CD4-positive, alpha-beta memory T cell (primary cell): ENCODE data around the gene CHP1. TPM values are rescaled to one million over a fixed set of nuclear protein-coding genes. Genes with fewer than 3 reads are reported as not detected.
"Not testable (repeated sequence)": the region's sequence is repeated elsewhere in the genome, so short reads cannot be mapped to it uniquely, and the experiment has no call there.

Experiments used
- CTCF ChIA-PET: fragments of 350-600 bp; sonication (Branson Sonifier 250); formaldehyde crosslinking; loops from one replicate; lab custom pipeline; 2021; ENCODE audit warnings: inconsistent platforms; ENCODE audit not compliant: partially characterized antibody; lab: Charles Lee
- POLR2A ChIA-PET: fragments of 350-600 bp; sonication (Branson Sonifier 250); formaldehyde crosslinking; loops from one replicate; lab custom pipeline; 2021; ENCODE audit not compliant: partially characterized antibody; lab: Charles Lee
- DNase-seq, 5 donors: peaks; one replicate each; pipeline versions ENCODE4 v3.0.0 to v3.0.0-alpha.2; 2020 to 2022; ENCODE audit warnings: mixed read lengths in 1 of 5
- H3K27ac ChIP-seq: one replicate; pipeline ENCODE4 v1.7.0; 2013; ENCODE audit warnings: low read depth, low read length
- H3K27me3 ChIP-seq: 2 replicates; pipeline ENCODE4 v1.7.0; 2013; ENCODE audit warnings: mild to moderate bottlenecking, low read length, moderate library complexity; ENCODE audit not compliant: insufficient read depth
- H3K36me3 ChIP-seq: 2 replicates; pipeline ENCODE4 v1.7.0; 2013; ENCODE audit warnings: mild to moderate bottlenecking, low read length, moderate library complexity; ENCODE audit not compliant: insufficient read depth
- H3K4me1 ChIP-seq: 2 replicates; pipeline ENCODE4 v1.7.0; 2013; ENCODE audit warnings: mild to moderate bottlenecking, low read length, moderate library complexity; ENCODE audit not compliant: insufficient read depth
- H3K4me3 ChIP-seq, 2 donors: one replicate each; pipeline ENCODE4 v1.7.0; 2013; ENCODE audit warnings: low read length in 2 of 2, mild to moderate bottlenecking in 1 of 2
- H3K9me3 ChIP-seq, 2 donors: one replicate each; pipeline ENCODE4 v1.7.0; 2013; ENCODE audit warnings: low read length in 2 of 2, control low read depth in 1 of 2; ENCODE audit not compliant: control insufficient read depth in 1 of 2
- H3K27ac Mint-ChIP-seq, 7 donors: one replicate each; pipeline ENCODE4 v1.8.0; 2020 to 2021; ENCODE audit warnings: mixed read lengths in 7 of 7, mild to moderate bottlenecking in 6 of 7, inconsistent platforms in 3 of 7, moderate library complexity in 3 of 7
- H3K27me3 Mint-ChIP-seq, 2 donors: one replicate each; pipeline ENCODE4 v1.8.0; 2020 to 2021; ENCODE audit warnings: mixed read lengths in 2 of 2
- H3K36me3 Mint-ChIP-seq, 2 donors: one replicate each; pipeline ENCODE4 v1.8.0; 2020 to 2021; ENCODE audit warnings: mixed read lengths in 2 of 2, inconsistent platforms in 1 of 2, mild to moderate bottlenecking in 1 of 2
- H3K4me1 Mint-ChIP-seq, 4 donors: one replicate each; pipeline ENCODE4 v1.8.0; 2020 to 2021; ENCODE audit warnings: mixed read lengths in 4 of 4, mild to moderate bottlenecking in 1 of 4
- H3K4me3 Mint-ChIP-seq, 8 donors: one replicate each; pipeline ENCODE4 v1.8.0; 2020 to 2021; ENCODE audit warnings: mixed read lengths in 8 of 8, mild to moderate bottlenecking in 7 of 8, moderate library complexity in 6 of 8, inconsistent platforms in 3 of 8
- H3K9me3 Mint-ChIP-seq, 8 donors: one replicate each; pipeline ENCODE4 v1.8.0; 2020 to 2021; ENCODE audit warnings: mixed read lengths in 8 of 8, mild to moderate bottlenecking in 5 of 8, inconsistent platforms in 3 of 8, moderate library complexity in 1 of 8
- intact Hi-C: fragments of 100-400 bp; cut with micrococcal nuclease; formaldehyde crosslinking; loops from one replicate; pipeline ENCODE4 v1.15.1; 2023
- polyA plus RNA-seq, 2 donors: library from polyadenylated mRNA; unstranded; fragments of 300-500 nt; fragmentation: Illumina TruSeq; gene quantifications; one replicate each; pipeline ENCODE4 v1.2.3, GENCODE V29; 2021
- total RNA-seq, 2 experiments: library from RNA; stranded (reverse); gene quantifications; one replicate each; pipeline ENCODE4 v1.2.3, GENCODE V29; 2021

The CHP1 gene
- total and polyA plus RNA-seq, 4 experiments from 2014 or later: 9.8 to 27.1 (median 21.4) TPM

GRCh38 chr15:41263891-41264351, 32.9 kb downstream of the CHP1 start:
- peaks cover 22 to 37% of the 10 kb centered on the region in 2 donors for H3K36me3 Mint-ChIP-seq
- no peaks in the 10 kb centered on the region for H3K27me3 Mint-ChIP-seq
- no peaks in the 10 kb centered on the region for H3K9me3 Mint-ChIP-seq
- intact Hi-C loops: no loop called here
- no peak overlapping the region for H3K27ac Mint-ChIP-seq
- no peak overlapping the region for H3K4me3 Mint-ChIP-seq
- Histone ChIP-seq H3K9me3 (no peaks in the 10 kb centered on the region), H3K27ac (no peak overlapping the region), H3K4me3 (no peak overlapping the region), H3K36me3 (peaks cover 8% of the 10 kb centered on the region), H3K4me1 (no peaks in the 10 kb centered on the region), H3K27me3 (no peaks in the 10 kb centered on the region)
- ChIA-PET POLR2A (no interaction called here), CTCF (no interaction called here)
- DNase-seq: no peak
- H3K4me1 Mint-ChIP-seq: peaks cover 0 to 2% (median 0%) of the 10 kb centered on the region in 4 donors

- Histone ChIP-seq H3K36me3 (no peaks in the 10 kb centered on the region), H3K27me3 (no peaks in the 10 kb centered on the region), H3K27ac (no peak overlapping the region), H3K4me1 (no peaks in the 10 kb centered on the region), H3K9me3 (no peaks in the 10 kb centered on the region), H3K4me3 (no peak overlapping the region)
- peaks cover 13 to 33% of the 10 kb centered on the region in 2 donors for H3K36me3 Mint-ChIP-seq
- H3K27me3 Mint-ChIP-seq: no peaks in the 10 kb centered on the region
- H3K27ac Mint-ChIP-seq: no peak overlapping the region
- ChIA-PET CTCF (no interaction called here), POLR2A (no interaction called here)
- H3K4me3 Mint-ChIP-seq: no peak overlapping the region
- H3K9me3 Mint-ChIP-seq: no peaks in the 10 kb centered on the region
- intact Hi-C loops: no loop called here
- no peak for DNase-seq
- H3K4me1 Mint-ChIP-seq: peaks cover 0 to 4% (median 0%) of the 10 kb centered on the region in 4 donors
Observed at GRCh38 chr15:41269887-41270286, 38.8 kb downstream of the CHP1 start.

- H3K4me3 ChIP-seq: no peak overlapping the region
- intact Hi-C loops: no loop called here
- H3K36me3 ChIP-seq: no peaks in the 10 kb centered on the region
- DNase-seq: no peak
- ChIA-PET POLR2A (no interaction called here), CTCF (no interaction called here)
- H3K4me1 Mint-ChIP-seq: no peaks in the 10 kb centered on the region
- peaks cover 12 to 28% of the 10 kb centered on the region in 2 donors for H3K36me3 Mint-ChIP-seq
- no peak overlapping the region for H3K27ac ChIP-seq
- no peak overlapping the region for H3K4me3 Mint-ChIP-seq
- H3K4me1 ChIP-seq: no peaks in the 10 kb centered on the region
- H3K9me3 Mint-ChIP-seq: no peaks in the 10 kb centered on the region
- no peaks in the 10 kb centered on the region for H3K27me3 Mint-ChIP-seq
- H3K9me3 ChIP-seq: no peaks in the 10 kb centered on the region
- H3K27me3 ChIP-seq: no peaks in the 10 kb centered on the region
- H3K27ac Mint-ChIP-seq: no peak overlapping the region
Observed at GRCh38 chr15:41276831-41277230, 45.8 kb downstream of the CHP1 start.

- H3K36me3 ChIP-seq: no peaks in the 10 kb centered on the region
- no peaks in the 10 kb centered on the region for H3K9me3 ChIP-seq
- H3K4me1 Mint-ChIP-seq: peaks cover 3 to 10% (median 6%) of the 10 kb centered on the region in 4 donors
- no peak overlapping the region for H3K27ac ChIP-seq
- DNase-seq: no peak
- H3K4me3 ChIP-seq: no peak overlapping the region
- intact Hi-C loops: no loop called here
- H3K27ac Mint-ChIP-seq: no peak overlapping the region
- peaks cover 12 to 27% of the 10 kb centered on the region in 2 donors for H3K36me3 Mint-ChIP-seq
- H3K4me1 ChIP-seq: peaks cover 5% of the 10 kb centered on the region
- ChIA-PET CTCF (interaction anchor here (0.9 kb wide), 1 partner anchor 9 kb away, joined by 3 read pairs; no protein-coding TSS in a partner anchor), POLR2A (no interaction called here)
- no peaks in the 10 kb centered on the region for H3K27me3 Mint-ChIP-seq
- H3K27me3 ChIP-seq: no peaks in the 10 kb centered on the region
- no peaks in the 10 kb centered on the region for H3K9me3 Mint-ChIP-seq
- no peak overlapping the region for H3K4me3 Mint-ChIP-seq
Observed at GRCh38 chr15:41278319-41278718, 47.3 kb downstream of the CHP1 start.

GRCh38 chr15:41279535-41280283, 48.6 kb downstream of the CHP1 start:
- POLR2A ChIA-PET: interaction anchor here (0.8 kb wide), 1 partner anchor 162 kb away, joined by 3 read pairs; no protein-coding TSS in a partner anchor
- Histone ChIP-seq H3K4me3 (no peak overlapping the region), H3K4me1 (peaks cover 7% of the 10 kb centered on the region), H3K27me3 (no peaks in the 10 kb centered on the region), H3K36me3 (no peaks in the 10 kb centered on the region), H3K27ac (no peak overlapping the region), H3K9me3 (no peaks in the 10 kb centered on the region)
- Mint-ChIP-seq H3K27me3 (no peaks in the 10 kb centered on the region), H3K4me1 (peaks cover 8 to 20% (median 14%) of the 10 kb centered on the region in 4 donors), H3K9me3 (peaks cover 0 to 3% (median 0%) of the 10 kb centered on the region in 8 donors), H3K36me3 (peaks cover 12 to 32% of the 10 kb centered on the region in 2 donors), H3K27ac (peak overlapping the region in 2 of 7 donors; percentile 8 to 17), H3K4me3 (no peak overlapping the region)
- intact Hi-C loops: loop anchor here (5.0 kb wide), 3 partner anchors 138 to 377 kb away; partner anchors contain the start of genes INO80 and RTF1
- DNase-seq: no peak
- CTCF ChIA-PET: no interaction called here

- no peak for DNase-seq
- peaks cover 10% of the 10 kb centered on the region for H3K36me3 ChIP-seq
- no peak overlapping the region for H3K4me3 ChIP-seq
- H3K4me1 Mint-ChIP-seq: peaks cover 20 to 34% (median 27%) of the 10 kb centered on the region in 4 donors
- H3K9me3 Mint-ChIP-seq: peaks cover 0 to 3% (median 0%) of the 10 kb centered on the region in 8 donors
- peaks cover 20% of the 10 kb centered on the region for H3K4me1 ChIP-seq
- intact Hi-C loops: loop anchor here (5.0 kb wide), 3 partner anchors 136 to 379 kb away; partner anchors contain the start of genes INO80 and RTF1
- peaks cover 21 to 46% of the 10 kb centered on the region in 2 donors for H3K36me3 Mint-ChIP-seq
- no peak overlapping the region for H3K27ac ChIP-seq
- ChIA-PET POLR2A (no interaction called here), CTCF (no interaction called here)
- H3K27ac Mint-ChIP-seq: peak overlapping the region in 6 of 7 donors; percentile 12 to 92 (median 71)
- no peaks in the 10 kb centered on the region for H3K27me3 Mint-ChIP-seq
- H3K27me3 ChIP-seq: no peaks in the 10 kb centered on the region
- no peaks in the 10 kb centered on the region for H3K9me3 ChIP-seq
- peak overlapping the region in 1 of 8 donors; percentile 12 for H3K4me3 Mint-ChIP-seq
Observed at GRCh38 chr15:41281236-41281635, 50.2 kb downstream of the CHP1 start.

- H3K4me3 ChIP-seq, H3K9me3 ChIP-seq, CTCF ChIA-PET, H3K9me3 Mint-ChIP-seq, DNase-seq, POLR2A ChIA-PET, H3K27me3 Mint-ChIP-seq, H3K27ac ChIP-seq, H3K27me3 ChIP-seq: not testable (repeated sequence)
- peak overlapping the region in 7 of 8 donors; percentile 32 to 99 (median 97) for H3K4me3 Mint-ChIP-seq
- peaks cover 22% of the 10 kb centered on the region for H3K36me3 ChIP-seq
- peaks cover 32% of the 10 kb centered on the region for H3K4me1 ChIP-seq
- peak overlapping the region; percentile 92 to 99 (median 99) for H3K27ac Mint-ChIP-seq
- intact Hi-C loops: loop anchor here (5.0 kb wide), 3 partner anchors 135 to 380 kb away; partner anchors contain the start of genes INO80 and RTF1
- H3K36me3 Mint-ChIP-seq: peaks cover 25 to 44% of the 10 kb centered on the region in 2 donors
- peaks cover 23 to 42% (median 33%) of the 10 kb centered on the region in 4 donors for H3K4me1 Mint-ChIP-seq
Observed at GRCh38 chr15:41282436-41282835, 51.4 kb downstream of the CHP1 start.
